GM12878 (cell line): Measurements from ENCODE around the gene MYO1C. TPM values are rescaled to one million over a fixed set of nuclear protein-coding genes. Genes with fewer than 3 reads are reported as not detected.

ENCODE experiments used
- ATAC-seq: fragments of 200-7000 bp; cut with Tn5 transposase; 3 replicates; pipeline ENCODE4 v1.9.1; 2020; ENCODE audit warnings: mild to moderate bottlenecking, moderate library complexity
- BruUV-seq: library from RNA; stranded (reverse); fragments of 400-500 nt; replicated peaks from 2 replicates; lab custom pipeline; 2021; lab: Mats Ljungman, UMichigan
- CTCF ChIA-PET: fragments of 300-600 bp; sonication (Branson Sonifier 250); formaldehyde crosslinking; extraction: SDS; loops from one replicate; lab custom pipeline; 2021; ENCODE audit warnings: inconsistent platforms; lab: Yijun Ruan, JAX
- POLR2A ChIA-PET: fragments of 350-600 bp; formaldehyde crosslinking; extraction: SDS; loops from one replicate; lab custom pipeline; 2021; ENCODE audit warnings: inconsistent platforms; lab: Charles Lee
- RAD21 ChIA-PET: fragments of 300-600 bp; sonication (Branson Sonifier 250); formaldehyde crosslinking; loops from one replicate; lab custom pipeline; 2023; ENCODE audit warnings: antibody characterized with exemption; ENCODE audit not compliant: unreplicated experiment; lab: Charles Lee
- SMC1A ChIA-PET: fragments of 300-600 bp; sonication (Branson Sonifier 250); formaldehyde crosslinking; loops from one replicate; lab custom pipeline; 2023; ENCODE audit not compliant: unreplicated experiment, uncharacterized antibody; lab: Charles Lee
- DNase-seq: peaks from one replicate; pipeline ENCODE4 v3.0.0-alpha.2; 2011; ENCODE audit warnings: low read depth, low spot score
- FAIRE-seq: peaks from 3 replicates; lab custom pipeline; 2011; peaks lifted over from hg19 to GRCh38; lab: Jason Lieb, UNC
- H2AFZ ChIP-seq: 2 replicates; pipeline ENCODE4 v1.6.0; 2011; ENCODE audit warnings: low read depth, low read length, control low read depth; ENCODE audit not compliant: control insufficient read depth
- H3K27ac ChIP-seq: 2 replicates; pipeline ENCODE4 v1.5.1; 2011; ENCODE audit warnings: control low read depth; ENCODE audit not compliant: control insufficient read depth, insufficient read depth
- H3K27me3 ChIP-seq, 2 experiments: replicated peaks in 1 of 2; 2 replicates each; pipeline versions ENCODE4 v1.6.0 to v1.6.1; 2011; ENCODE audit warnings: low read length in 1 of 2; ENCODE audit not compliant: control insufficient read depth in 2 of 2, insufficient read depth in 2 of 2
- H3K36me3 ChIP-seq, 2 experiments: 2 replicates each; pipeline ENCODE4 v1.5.1; 2011; ENCODE audit warnings: low read length in 1 of 2; ENCODE audit not compliant: control insufficient read depth in 2 of 2, insufficient read depth in 2 of 2
- H3K4me1 ChIP-seq: 2 replicates; pipeline ENCODE4 v1.6.1; 2011; ENCODE audit warnings: mild to moderate bottlenecking, low read length, moderate library complexity, mixed read lengths; ENCODE audit not compliant: control insufficient read depth, insufficient read depth
- H3K4me2 ChIP-seq: 2 replicates; pipeline ENCODE4 v1.6.0; 2011; ENCODE audit warnings: control low read depth; ENCODE audit not compliant: control insufficient read depth, insufficient read depth
- H3K4me3 ChIP-seq: fragments of 200-600 bp; sonication (generic); 2 replicates; pipeline ENCODE4 v1.5.1; 2016
- H3K79me2 ChIP-seq: 2 replicates; pipeline ENCODE4 v1.6.0; 2011; ENCODE audit warnings: low read length; ENCODE audit not compliant: control insufficient read depth, insufficient read depth
- H3K9ac ChIP-seq: 2 replicates; pipeline ENCODE4 v1.8.0; 2011; ENCODE audit warnings: low read length, control low read depth, mixed read lengths; ENCODE audit not compliant: control insufficient read depth, insufficient read depth
- H3K9me3 ChIP-seq: replicated peaks from 3 replicates; pipeline ENCODE4 v1.5.1; 2011; ENCODE audit warnings: mild to moderate bottlenecking, low read length; ENCODE audit not compliant: control insufficient read depth, insufficient read depth
- H4K20me1 ChIP-seq: 2 replicates; pipeline ENCODE4 v1.6.0; 2011; ENCODE audit not compliant: control insufficient read depth, insufficient read depth
- CBX5 ChIP-seq: sonication (generic); IDR thresholded peaks from 2 replicates; pipeline ENCODE4 v1.6.1; 2016; ENCODE audit warnings: low read depth, moderate library complexity, mild to moderate bottlenecking, inconsistent platforms
- HDGF ChIP-seq: fragments of 450-650 bp; IDR thresholded peaks from 2 replicates; pipeline ENCODE4 v1.6.1; 2016; ENCODE audit warnings: antibody characterized with exemption
- HSF1 ChIP-seq: fragments of 150-350 bp; IDR thresholded peaks from 2 replicates; pipeline ENCODE4 v1.6.1; 2014; ENCODE audit warnings: mild to moderate bottlenecking, low read depth, low read length
- IKZF2 ChIP-seq, 2 experiments: fragments of 450-650 bp; IDR thresholded peaks; 2 replicates each; pipeline ENCODE4 v1.6.1; 2017; ENCODE audit warnings: mild to moderate bottlenecking in 2 of 2, moderate library complexity in 2 of 2
- MAX ChIP-seq: IDR thresholded peaks from 2 replicates; pipeline ENCODE4 v1.6.1; 2012; ENCODE audit warnings: low read depth, low read length, improper control_type of control experiment
- NFYB ChIP-seq: IDR thresholded peaks from 2 replicates; pipeline ENCODE4 v1.6.1; 2011; ENCODE audit warnings: low read depth, mild to moderate bottlenecking, low read length, improper control_type of control experiment, moderate library complexity; ENCODE audit not compliant: insufficient read depth
- NRF1 ChIP-seq: conservative IDR thresholded peaks from 2 replicates; pipeline ENCODE4 v1.6.1; 2011; ENCODE audit warnings: mild to moderate bottlenecking, low read depth, low read length, improper control_type of control experiment
- PBX3 ChIP-seq: IDR thresholded peaks from 2 replicates; pipeline ENCODE4 v1.6.1; 2011; ENCODE audit warnings: mild to moderate bottlenecking, low read depth, low read length, moderate library complexity; ENCODE audit not compliant: insufficient replicate concordance
- PML ChIP-seq: IDR thresholded peaks from 2 replicates; pipeline ENCODE4 v1.6.1; 2012; ENCODE audit warnings: low read length, inconsistent platforms
- POU2F2 ChIP-seq: IDR thresholded peaks from 3 replicates; pipeline ENCODE4 v1.6.1; 2011; ENCODE audit warnings: low read depth, mild to moderate bottlenecking, low read length, borderline replicate concordance
- RCOR1 ChIP-seq: conservative IDR thresholded peaks from 2 replicates; pipeline ENCODE4 v1.6.1; 2012; ENCODE audit warnings: low read depth, low read length, improper control_type of control experiment
- SMAD1 ChIP-seq: fragments of 450-650 bp; IDR thresholded peaks from 2 replicates; pipeline ENCODE4 v1.6.1; 2018; ENCODE audit warnings: mild to moderate bottlenecking, low read depth; ENCODE audit not compliant: partially characterized antibody
- ZNF622 ChIP-seq: fragments of 450-650 bp; IDR thresholded peaks from 2 replicates; pipeline ENCODE4 v1.6.1; 2017; ENCODE audit warnings: mild to moderate bottlenecking, inconsistent platforms
- WGBS: methylation state at CpG from one replicate; pipeline ENCODE4 v1.1.6; 2016; ENCODE audit warnings: low lambda C conversion rate; ENCODE audit not compliant: insufficient replicate concordance, insufficient coverage; ENCODE audit errors: missing lambda C conversion rate; 5-methylcytosine and 5-hydroxymethylcytosine counted together
- in situ Hi-C: fragments of 300-500 bp; cut with MboI; formaldehyde crosslinking; loops from 9 replicates; pipeline ENCODE4 v1.14.3; 2018; ENCODE audit warnings: mixed read lengths
- intact Hi-C: fragments of 100-400 bp; cut with micrococcal nuclease; formaldehyde crosslinking; loops from one replicate; pipeline ENCODE4 v1.14.2; 2022; ENCODE audit not compliant: unreplicated experiment
- polyA plus RNA-seq, 11 experiments: library from polyadenylated mRNA; depleted of rRNA in 4 of 11; unstranded in 6 of 11; stranded (reverse) in 5 of 11; fragments of >200 nt; fragmentation: Nextera tagmentation in 4 of 11; fragmentation: Illumina TruSeq in 1 of 11; extraction: Ambion mirVana in 4 of 11; extraction: Trizol in 1 of 11; gene quantifications; 1 replicate in 1 of 11; 2 replicates in 10 of 11; pipeline versions ENCODE4 v1.2.1 to v1.2.3, GENCODE V29; 2011 to 2016; ENCODE audit warnings: inconsistent platforms in 2 of 11, missing spikeins in 2 of 11, low read depth in 1 of 11
- total RNA-seq, 4 experiments: library from RNA; depleted of rRNA in 3 of 4; stranded (reverse); fragments of >200 nt in 3 of 4; fragmentation: Illumina TruSeq in 1 of 4; extraction: Trizol in 1 of 4; gene quantifications; 2 replicates each; pipeline versions ENCODE4 v1.2.1 to v1.2.3, GENCODE V29; 2013 to 2021
- TF ChIP-seq, protein P1 (sequence below): IDR thresholded peaks from 2 replicates; pipeline ENCODE4 v1.6.1; 2011; ENCODE audit warnings: low read depth, mild to moderate bottlenecking, low read length, moderate library complexity, borderline replicate concordance; ENCODE audit errors: extremely low read depth

Gene MYO1C
- total and polyA plus RNA-seq, 10 of the 15 experiments (the other 5 are each of a cell fraction or from before 2014, with no cell fraction given): 1.2 to 92.0 (median 36.6) TPM

DNA sequence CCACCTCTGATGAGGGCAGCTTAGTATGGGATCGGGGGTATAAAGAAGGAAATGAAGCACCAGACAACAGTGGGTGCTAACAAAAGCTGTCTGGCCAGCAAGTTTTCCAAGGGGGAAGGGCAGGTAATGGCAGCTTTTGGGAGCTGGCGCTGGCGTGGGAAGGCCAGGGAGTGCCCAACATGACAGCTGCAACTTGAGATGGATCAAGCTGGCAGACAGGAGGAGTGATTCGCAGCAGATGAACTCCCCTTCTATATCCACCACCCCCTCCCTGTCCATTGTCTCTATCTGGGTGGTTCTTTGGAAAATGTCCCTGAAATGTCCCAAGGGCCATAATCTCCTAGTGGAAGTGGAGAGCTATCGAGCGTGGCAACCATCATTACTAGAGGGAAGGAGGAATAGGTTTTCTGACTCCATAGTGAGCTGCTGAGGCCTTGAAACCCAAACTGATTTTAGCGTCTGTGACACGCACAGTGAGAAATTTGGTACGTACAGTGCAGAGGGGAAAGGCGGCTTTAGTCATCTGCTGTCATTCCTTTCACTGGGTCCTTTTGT is 28.7 kb upstream of the MYO1C start:
- Histone ChIP-seq H3K27ac (no peak overlapping the region), H3K79me2 (peaks cover 12% of the 10 kb centered on the region), H3K4me1 (no peaks in the 10 kb centered on the region), H3K9ac (no peak overlapping the region), H3K27me3 (no peaks in the 10 kb centered on the region), H3K4me2 (no peak overlapping the region), H4K20me1 (no peaks in the 10 kb centered on the region), H3K36me3 (peaks cover 2 to 11% of the 10 kb centered on the region in 2 experiments), H3K9me3 (no peaks in the 10 kb centered on the region), H3K4me3 (no peak overlapping the region), H2AFZ (no peak overlapping the region)
- ChIA-PET RAD21 (interaction anchor here (1.1 to 2.7 kb wide), 2 partner anchors 109 to 156 kb away, joined by 4 to 8 read pairs; no protein-coding TSS in a partner anchor), POLR2A (interaction anchor here (0.6 to 1.7 kb wide), 2 partner anchors 33 to 145 kb away, joined by 3 read pairs; no protein-coding TSS in a partner anchor), CTCF (interaction anchor here (1.6 to 3.0 kb wide), 2 partner anchors 12 to 159 kb away, joined by 4 to 8 read pairs; no protein-coding TSS in a partner anchor), SMC1A (interaction anchor here (1.8 kb wide), 1 partner anchor 109 kb away, joined by 4 read pairs; no protein-coding TSS in a partner anchor)
- in situ Hi-C loops (no loop called here), intact Hi-C loops (no loop called here)
- ATAC-seq (no peak), DNase-seq (no peak), FAIRE-seq (no peak)
- TF ChIP-seq NRF1 (no peak), NFYB (no peak), ZNF622 (no peak), HDGF (no peak), MAX (no peak), PML (no peak), POU2F2 (no peak), RCOR1 (no peak), CBX5 (no peak), HSF1 (no peak), SMAD1 (no peak), PBX3 (no peak), IKZF2 (IDR thresholded peaks at IDR 0.05) (no peak)
- TF ChIP-seq, protein P1, sequence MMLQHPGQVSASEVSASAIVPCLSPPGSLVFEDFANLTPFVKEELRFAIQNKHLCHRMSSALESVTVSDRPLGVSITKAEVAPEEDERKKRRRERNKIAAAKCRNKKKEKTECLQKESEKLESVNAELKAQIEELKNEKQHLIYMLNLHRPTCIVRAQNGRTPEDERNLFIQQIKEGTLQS: no peak
- WGBS: 91% methylated on average over 10 of the region's 10 CpGs
- BruUV-seq: no TSS peak
